Measurements from ENCODE around the gene ABCA13.

GRCh38 chr7:48472640-48473039 lies 301.4 kb downstream of the ABCA13 start:
- TF ChIP-seq CTCF (conservative IDR thresholded peaks at IDR 0.05; ENCODE audit: low read length) = no peak
- no peak for TF ChIP-seq EZH2phosphoT487 (IDR thresholded peaks at IDR 0.05; ENCODE audit: borderline replicate concordance)

Data from Loucy (cell line).